K562 (cell line): Measurements from ENCODE around the gene SDF4. TPM values are rescaled to one million over a fixed set of nuclear protein-coding genes. Genes with fewer than 3 reads are reported as not detected.

Source experiments
- BCOR ChIP-seq: fragments of 450-650 bp; IDR thresholded peaks from 2 replicates; pipeline ENCODE4 v1.6.1; 2016
- E2F4 ChIP-seq: sonication (generic); formaldehyde crosslinking; IDR thresholded peaks from 2 replicates; pipeline ENCODE4 v1.8.0; 2022; ENCODE audit warnings: mild to moderate bottlenecking, low read depth, missing genetic modification reagents
- GABPA ChIP-seq: fragments of 200-800 bp; sonication (Bioruptor generic); conservative IDR thresholded peaks from 2 replicates; pipeline ENCODE4 v1.6.1; 2016; ENCODE audit warnings: low read depth, missing genetic modification characterization, missing compliant biosample characterization
- HNRNPLL ChIP-seq: fragments of 200-400 bp; formaldehyde crosslinking; IDR thresholded peaks from 2 replicates; pipeline ENCODE4 v1.6.1; 2017; ENCODE audit warnings: low read length, low read depth, mild to moderate bottlenecking; ENCODE audit not compliant: poor library complexity, severe bottlenecking
- MYC ChIP-seq, 2 experiments: fragments of 250-450 bp in 1 of 2; sonication (Bioruptor Pico) in 1 of 2; IDR thresholded peaks; 2 replicates each; pipeline versions ENCODE4 v1.5.1 to v1.6.1; 2012 to 2021; ENCODE audit warnings: low read depth in 2 of 2, borderline replicate concordance in 1 of 2, improper control_type of control experiment in 1 of 2, low read length in 1 of 2, mild to moderate bottlenecking in 1 of 2, moderate library complexity in 1 of 2
- NFRKB ChIP-seq: fragments of 450-650 bp; IDR thresholded peaks from 2 replicates; pipeline ENCODE4 v1.6.1; 2016; ENCODE audit warnings: low read depth
- PKNOX1 ChIP-seq: fragments of 450-650 bp; IDR thresholded peaks from 2 replicates; pipeline ENCODE4 v1.6.1; 2016
- RAD51 ChIP-seq: fragments of 450-650 bp; IDR thresholded peaks from 2 replicates; pipeline ENCODE4 v1.7.1; 2016; ENCODE audit warnings: low read depth, mild to moderate bottlenecking, borderline replicate concordance
- RBM22 ChIP-seq: fragments of 200-400 bp; formaldehyde crosslinking; IDR thresholded peaks from 2 replicates; pipeline ENCODE4 v1.6.1; 2018; ENCODE audit warnings: low read length, low read depth; ENCODE audit not compliant: poor library complexity, severe bottlenecking
- TAF1 ChIP-seq: IDR thresholded peaks from 2 replicates; pipeline ENCODE4 v1.6.1; 2011; ENCODE audit warnings: mild to moderate bottlenecking, low read length, moderate library complexity; ENCODE audit not compliant: insufficient read depth, control insufficient read depth, severe bottlenecking; ENCODE audit errors: extremely low read depth
- UBTF ChIP-seq, 2 experiments: IDR thresholded peaks; 2 replicates each; pipeline ENCODE4 v1.6.1; 2012; ENCODE audit warnings: improper control_type of control experiment in 2 of 2, low read depth in 2 of 2, low read length in 2 of 2, borderline replicate concordance in 1 of 2
- USF2 ChIP-seq: sonication (generic); formaldehyde crosslinking; IDR thresholded peaks from 2 replicates; pipeline ENCODE4 v1.5.0; 2020; ENCODE audit warnings: missing genetic modification reagents
- ZBTB12 ChIP-seq: fragments of 250-450 bp; sonication (Bioruptor Pico); IDR thresholded peaks from 2 replicates; pipeline ENCODE4 v1.4.0; 2020
- ZBTB33 ChIP-seq: sonication (generic); formaldehyde crosslinking; IDR thresholded peaks from 2 replicates; pipeline ENCODE4 v1.8.1; 2023; ENCODE audit warnings: mild to moderate bottlenecking, missing genetic modification reagents
- ZSCAN29 ChIP-seq: fragments of 450-650 bp; IDR thresholded peaks from 2 replicates; pipeline ENCODE4 v1.6.1; 2017
- polyA plus RNA-seq, 8 experiments: library from polyadenylated mRNA; depleted of rRNA in 4 of 8; stranded (reverse) in 5 of 8; unstranded in 3 of 8; fragments of >200 nt; fragmentation: Nextera tagmentation in 2 of 8; fragmentation: Illumina TruSeq in 1 of 8; extraction: Ambion mirVana in 2 of 8; extraction: Trizol in 1 of 8; gene quantifications; 2 replicates each; pipeline versions ENCODE4 v1.2.1 to v1.2.3, GENCODE V29; 2011 to 2014; ENCODE audit warnings: inconsistent platforms in 1 of 8, missing spikeins in 1 of 8
- total RNA-seq, 7 experiments: library from RNA; depleted of rRNA in 6 of 7; stranded (reverse); fragments of >200 nt in 6 of 7; fragmentation: Illumina TruSeq in 2 of 7; extraction: Trizol in 2 of 7; gene quantifications; 2 replicates each; pipeline versions ENCODE4 v1.2.1 to v1.2.3, GENCODE V29; 2011 to 2021; ENCODE audit warnings: low replicate concordance in 1 of 7

SDF4 gene
- total and polyA plus RNA-seq, 9 of the 15 experiments (the other 6 are each of a cell fraction or from before 2014, with no cell fraction given), result 0.35 to 160 (median 65.2) TPM

GRCh38 chr1:1231400-1232207 is at the start of gene SDF4 (continued):
- TF ChIP-seq PKNOX1 (no peak), ZBTB12 (CRISPR knock-in tag) (peak; percentile 57), RAD51 (peak; percentile 93), E2F4 (CRISPR knock-in tag) (no peak), HNRNPLL (peak; percentile 51), TAF1 (peak; percentile 96), MYC (IDR thresholded peaks at IDR 0.05; ENCODE audit: low read depth, low read length) (peak; percentile 43; the same call in 1 of the 2 replicates), MYC (CRISPR knock-in tag; IDR thresholded peaks at IDR 0.05; ENCODE audit: borderline replicate concordance, low read depth) (no peak), UBTF (IDR thresholded peaks at IDR 0.05; ENCODE audit: borderline replicate concordance in 1 of 2, low read depth in 2 of 2, low read length in 2 of 2) (peak in 1 of 2 experiments; percentile 53; a peak in 1 of 4 replicates), GABPA (tag) (peak; percentile 92), RBM22 (peak; percentile 88), USF2 (peak; percentile 96), BCOR (no peak), ZBTB33 (peak; percentile 50; the same call in 1 of the 2 replicates), ZSCAN29 (no peak; the same call in 1 of the 2 replicates), NFRKB (peak; percentile 79; the same call in 1 of the 2 replicates)
